IMR-90 (cell line): ENCODE data around the gene ABTB2. TPM values are rescaled to one million over a fixed set of nuclear protein-coding genes. Genes with fewer than 3 reads are reported as not detected.
"Not testable (repeated sequence)": the region's sequence is repeated elsewhere in the genome, so short reads cannot be mapped to it uniquely, and the experiment has no call there.

Experiments
- ATAC-seq: fragments of 200-7000 bp; cut with Tn5 transposase; 2 replicates; pipeline ENCODE4 v1.9.1; 2020; ENCODE audit warnings: low read depth, mild to moderate bottlenecking, moderate library complexity
- BruUV-seq: library from RNA; stranded (reverse); fragments of 400-500 nt; replicated peaks from 2 replicates; lab custom pipeline; 2021; lab: Mats Ljungman, UMichigan
- CTCF ChIA-PET: fragments of 300-600 bp; formaldehyde crosslinking; extraction: SDS; loops from one replicate; lab custom pipeline; 2021; ENCODE audit warnings: antibody characterized with exemption; lab: Yijun Ruan, JAX
- POLR2A ChIA-PET: fragments of 300-600 bp; sonication (Branson Sonifier 250); formaldehyde crosslinking; loops from one replicate; lab custom pipeline; 2022; ENCODE audit warnings: antibody characterized with exemption; ENCODE audit not compliant: unreplicated experiment; lab: Charles Lee
- DNase-seq: peaks from one replicate; pipeline ENCODE4 v3.0.0; 2013
- H2AFZ ChIP-seq: replicated peaks from 2 replicates; pipeline ENCODE3; 2013; ENCODE audit warnings: low read length, mild to moderate bottlenecking; ENCODE audit not compliant: poor library complexity
- H2AK5ac ChIP-seq: 2 replicates; pipeline ENCODE4 v1.6.1; 2013; ENCODE audit warnings: low read depth, low read length, inconsistent platforms
- H2AK9ac ChIP-seq: replicated peaks from 2 replicates; pipeline ENCODE3; 2013; ENCODE audit warnings: mild to moderate bottlenecking, low read depth, low read length, moderate library complexity; ENCODE audit not compliant: poor library complexity
- H2BK120ac ChIP-seq: 2 replicates; pipeline ENCODE4 v1.6.1; 2013; ENCODE audit warnings: low read depth, low read length, inconsistent platforms
- H2BK15ac ChIP-seq: 3 replicates; pipeline ENCODE4 v1.6.1; 2013; ENCODE audit warnings: low read depth, low read length, inconsistent platforms
- H2BK20ac ChIP-seq: 2 replicates; pipeline ENCODE4 v1.6.1; 2013; ENCODE audit warnings: low read depth, mild to moderate bottlenecking, inconsistent platforms, low read length, moderate library complexity
- H2BK5ac ChIP-seq: 2 replicates; pipeline ENCODE4 v1.6.1; 2013; ENCODE audit warnings: mild to moderate bottlenecking, low read depth, low read length, inconsistent platforms; ENCODE audit not compliant: poor library complexity, severe bottlenecking
- H3K14ac ChIP-seq: replicated peaks from 2 replicates; pipeline ENCODE4 v1.6.1; 2013; ENCODE audit warnings: low read depth, low read length, inconsistent platforms
- H3K18ac ChIP-seq: 2 replicates; pipeline ENCODE4 v1.6.1; 2013; ENCODE audit warnings: low read depth, low read length, control low read depth
- H3K23ac ChIP-seq: 2 replicates; pipeline ENCODE4 v1.6.1; 2013; ENCODE audit warnings: low read depth, low read length, inconsistent platforms
- H3K27ac ChIP-seq: 2 replicates; pipeline ENCODE4 v1.5.1; 2013; ENCODE audit warnings: mild to moderate bottlenecking, control low read depth, low read length; ENCODE audit not compliant: insufficient read depth
- H3K27me3 ChIP-seq: 2 replicates; pipeline ENCODE4 v1.6.1; 2013; ENCODE audit warnings: low read length; ENCODE audit not compliant: control insufficient read depth, insufficient read depth
- H3K36me3 ChIP-seq: 2 replicates; pipeline ENCODE4 v1.6.1; 2013; ENCODE audit warnings: low read length, mixed read lengths; ENCODE audit not compliant: control insufficient read depth, insufficient read depth
- H3K4ac ChIP-seq: 2 replicates; pipeline ENCODE4 v1.6.1; 2013; ENCODE audit warnings: low read depth, low read length, inconsistent platforms
- H3K4me1 ChIP-seq: 2 replicates; pipeline ENCODE4 v1.6.1; 2013; ENCODE audit warnings: low read length, mixed read lengths; ENCODE audit not compliant: control insufficient read depth, insufficient read depth
- H3K4me2 ChIP-seq: 2 replicates; pipeline ENCODE4 v1.6.1; 2013; ENCODE audit warnings: low read depth, mild to moderate bottlenecking, control low read depth, low read length, moderate library complexity
- H3K4me3 ChIP-seq: 2 replicates; pipeline ENCODE4 v1.5.1; 2013; ENCODE audit warnings: low read depth, mild to moderate bottlenecking, control low read depth, low read length, moderate library complexity; ENCODE audit not compliant: insufficient read depth
- H3K56ac ChIP-seq: 2 replicates; pipeline ENCODE4 v1.6.1; 2013; ENCODE audit warnings: low read length, inconsistent platforms; ENCODE audit not compliant: insufficient read depth; ENCODE audit errors: extremely low read depth
- H3K79me1 ChIP-seq, 2 experiments: 2 replicates each; pipeline ENCODE4 v1.6.1; 2013; ENCODE audit warnings: low read length in 2 of 2, inconsistent platforms in 1 of 2, low read depth in 1 of 2
- H3K9ac ChIP-seq: 2 replicates; pipeline ENCODE4 v1.6.1; 2013; ENCODE audit warnings: low read depth, low read length, control low read depth
- H3K9me1 ChIP-seq: 2 replicates; pipeline ENCODE4 v1.6.1; 2013; ENCODE audit warnings: low read length, inconsistent platforms; ENCODE audit not compliant: insufficient read depth
- H3K9me3 ChIP-seq: 2 replicates; pipeline ENCODE4 v1.6.1; 2013; ENCODE audit warnings: low read length; ENCODE audit not compliant: control insufficient read depth, insufficient read depth
- H4K20me1 ChIP-seq: 2 replicates; pipeline ENCODE4 v1.6.1; 2013; ENCODE audit warnings: low read length, inconsistent platforms; ENCODE audit not compliant: insufficient read depth
- H4K5ac ChIP-seq: 2 replicates; pipeline ENCODE4 v1.6.1; 2013; ENCODE audit warnings: mild to moderate bottlenecking, low read depth, low read length, control low read depth
- H4K8ac ChIP-seq, 2 experiments: 2 replicates each; pipeline ENCODE4 v1.6.1; 2013; ENCODE audit warnings: low read depth in 2 of 2, low read length in 2 of 2, control low read depth in 1 of 2, inconsistent platforms in 1 of 2
- H4K91ac ChIP-seq: 2 replicates; pipeline ENCODE4 v1.6.1; 2013; ENCODE audit warnings: low read depth, low read length, inconsistent platforms; ENCODE audit not compliant: insufficient read depth
- WGBS, 2 experiments: methylation state at CpG; one replicate each; pipeline versions ENCODE4 v1.1.5 to v1.1.7; 2013; ENCODE audit warnings: missing lambda C conversion rate in 2 of 2; ENCODE audit not compliant: insufficient read length in 1 of 2; ENCODE audit errors: extremely low coverage in 2 of 2; 5-methylcytosine and 5-hydroxymethylcytosine counted together
- dilution Hi-C: fragments of 300-500 bp; cut with HindIII; formaldehyde crosslinking; loops from one replicate; pipeline ENCODE4 v1.14.3; 2018; ENCODE audit warnings: low sequenced_read_pairs; ENCODE audit not compliant: unreplicated experiment
- in situ Hi-C: fragments of 300-500 bp; cut with MboI; formaldehyde crosslinking; loops from 3 replicates; pipeline ENCODE4 v1.14.3; 2019; ENCODE audit warnings: low sequenced_read_pairs, inconsistent platforms, mixed read lengths
- intact Hi-C: fragments of 100-400 bp; cut with micrococcal nuclease; formaldehyde crosslinking; loops from 2 replicates; pipeline ENCODE4 v1.10.0; 2022
- polyA plus RNA-seq, 3 experiments: library from polyadenylated mRNA; depleted of rRNA; stranded (reverse); fragments of >200 nt; gene quantifications; 2 replicates each; pipeline ENCODE4 v1.2.3, GENCODE V29; 2012; ENCODE audit warnings: low replicate concordance in 1 of 3
- total RNA-seq: library from RNA; depleted of rRNA; stranded (reverse); fragments of >200 nt; gene quantifications from 2 replicates; pipeline ENCODE4 v1.2.3, GENCODE V29; 2012

Gene ABTB2
- total and polyA plus RNA-seq, 2 of the 4 experiments (the other 2 are of a cell fraction) = 0.18 to 2.0 TPM

GRCh38 chr11:34246511-34246910 is 111.3 kb downstream of the ABTB2 start:
- H3K4me3 ChIP-seq, BruUV-seq, H2BK15ac ChIP-seq, H3K4ac ChIP-seq, dilution Hi-C loops, H3K9me1 ChIP-seq, H2AK9ac ChIP-seq, H2BK20ac ChIP-seq, H3K23ac ChIP-seq, H3K27me3 ChIP-seq, H4K20me1 ChIP-seq, H2BK120ac ChIP-seq, ATAC-seq, H3K4me2 ChIP-seq, H3K56ac ChIP-seq, H4K8ac ChIP-seq, H4K5ac ChIP-seq, H2AFZ ChIP-seq, H3K79me1 ChIP-seq, DNase-seq, H4K91ac ChIP-seq, in situ Hi-C loops, H3K27ac ChIP-seq, H3K18ac ChIP-seq, intact Hi-C loops, H2BK5ac ChIP-seq, H3K36me3 ChIP-seq, CTCF ChIA-PET, H3K14ac ChIP-seq, H3K9ac ChIP-seq, POLR2A ChIA-PET, H2AK5ac ChIP-seq, H3K9me3 ChIP-seq: not testable (repeated sequence)
- no CpG with 5 or more reads among the region's 4 CpGs for WGBS, 2 experiments
- peaks cover 12% of the 10 kb centered on the region for H3K4me1 ChIP-seq
